GM18526 (cell line): ENCODE data around the gene PCDHA1.

Source experiments
- POLR2A ChIP-seq: IDR thresholded peaks from 3 replicates; pipeline ENCODE4 v1.6.1; 2011; ENCODE audit not compliant: insufficient read length; ENCODE audit errors: extremely low read depth

Gene PCDHA1

DNA sequence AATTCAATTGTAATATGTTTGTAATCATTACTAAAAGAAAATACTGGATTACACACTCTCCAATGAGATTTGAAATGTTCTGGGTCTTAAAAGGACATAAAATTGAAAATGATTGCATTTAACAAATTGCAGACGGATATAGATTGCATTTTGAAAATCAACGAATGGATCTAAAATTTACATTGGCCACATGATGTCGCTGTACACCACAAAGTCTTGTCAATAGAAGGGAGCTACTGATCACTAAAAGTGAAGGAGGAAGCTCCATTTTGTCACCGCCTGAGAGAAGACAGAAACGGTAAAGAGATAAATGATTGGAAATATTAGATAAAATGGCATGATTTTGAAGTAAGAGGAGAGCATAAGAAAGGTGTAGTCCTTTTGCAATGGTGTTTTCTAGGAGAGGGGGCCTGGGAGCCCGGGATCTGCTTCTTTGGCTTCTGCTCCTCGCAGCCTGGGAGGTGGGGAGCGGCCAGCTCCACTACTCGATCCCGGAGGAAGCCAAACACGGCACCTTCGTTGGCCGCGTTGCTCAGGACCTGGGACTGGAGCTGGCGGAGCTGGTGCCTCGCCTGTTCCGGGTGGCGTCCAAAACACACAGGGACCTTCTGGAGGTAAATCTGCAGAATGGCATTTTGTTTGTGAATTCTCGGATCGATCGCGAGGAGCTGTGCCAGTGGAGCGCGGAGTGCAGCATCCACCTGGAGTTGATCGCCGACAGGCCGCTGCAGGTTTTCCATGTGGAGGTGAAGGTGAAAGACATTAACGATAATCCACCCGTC is at the start of gene PCDHA1:
PCDHA1 (plus strand) TSS at position 236 of the 782 bp plus-strand sequence.
- no peak for TF ChIP-seq POLR2A

DNA sequence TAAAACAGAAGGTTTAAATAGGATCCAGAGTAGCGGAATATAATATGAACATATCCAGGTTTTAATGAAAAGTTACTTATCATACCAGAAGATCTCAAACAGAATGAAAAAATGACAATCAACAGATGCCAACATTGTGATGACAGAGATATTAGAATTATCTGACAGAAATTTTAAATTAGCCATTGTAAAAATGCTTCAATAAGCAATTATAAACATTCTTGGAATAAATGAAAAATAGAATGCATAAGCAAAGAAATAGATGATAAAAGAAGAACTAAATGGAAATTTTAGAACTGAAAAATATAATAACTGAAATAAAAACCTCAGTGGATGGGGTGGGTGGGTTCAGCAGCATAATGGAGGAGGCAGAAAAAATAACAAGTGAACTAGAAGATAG is 48.5 kb upstream of the PCDHA1 start:
- no peak for TF ChIP-seq POLR2A

DNA sequence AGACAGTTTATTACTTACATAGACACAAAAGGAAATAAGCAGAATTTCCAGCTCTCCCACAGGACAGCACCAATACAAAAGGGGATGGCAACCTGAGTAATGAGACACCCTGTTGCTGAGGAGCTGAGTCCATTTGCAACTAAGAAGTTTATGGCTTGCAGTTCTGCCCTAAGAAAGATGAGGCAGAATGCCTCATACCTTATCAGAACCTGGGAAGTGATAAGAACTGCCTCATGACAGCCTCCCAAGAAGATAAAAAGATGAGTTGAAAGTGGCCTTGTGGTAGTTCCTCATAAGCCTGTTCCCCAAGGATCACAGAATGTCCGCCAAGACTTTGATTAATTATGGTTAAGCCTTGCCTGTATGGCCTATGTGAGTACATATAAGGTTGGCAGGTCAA is 44.0 kb upstream of the PCDHA1 start:
- TF ChIP-seq POLR2A, result no peak

DNA sequence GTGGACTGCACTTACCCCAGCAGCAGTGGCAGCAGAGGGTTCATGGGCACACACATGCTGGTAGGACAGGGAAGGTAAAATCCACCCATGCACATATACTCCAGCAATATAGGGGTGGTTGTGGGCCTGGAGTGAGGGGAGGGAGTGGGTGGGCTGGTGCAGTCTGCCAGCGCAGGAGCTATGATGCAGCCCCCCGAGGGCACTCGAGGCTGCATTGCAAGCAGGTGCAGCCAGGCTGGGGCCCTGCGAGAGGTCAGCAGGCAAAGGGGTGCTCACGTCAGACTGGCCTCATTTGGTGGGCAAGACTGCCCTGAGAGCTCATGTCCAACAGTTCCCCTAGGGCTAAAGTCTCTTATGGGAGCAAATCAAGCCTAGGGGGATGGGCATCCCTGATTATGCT is 32.4 kb upstream of the PCDHA1 start:
- TF ChIP-seq POLR2A, result no peak

DNA sequence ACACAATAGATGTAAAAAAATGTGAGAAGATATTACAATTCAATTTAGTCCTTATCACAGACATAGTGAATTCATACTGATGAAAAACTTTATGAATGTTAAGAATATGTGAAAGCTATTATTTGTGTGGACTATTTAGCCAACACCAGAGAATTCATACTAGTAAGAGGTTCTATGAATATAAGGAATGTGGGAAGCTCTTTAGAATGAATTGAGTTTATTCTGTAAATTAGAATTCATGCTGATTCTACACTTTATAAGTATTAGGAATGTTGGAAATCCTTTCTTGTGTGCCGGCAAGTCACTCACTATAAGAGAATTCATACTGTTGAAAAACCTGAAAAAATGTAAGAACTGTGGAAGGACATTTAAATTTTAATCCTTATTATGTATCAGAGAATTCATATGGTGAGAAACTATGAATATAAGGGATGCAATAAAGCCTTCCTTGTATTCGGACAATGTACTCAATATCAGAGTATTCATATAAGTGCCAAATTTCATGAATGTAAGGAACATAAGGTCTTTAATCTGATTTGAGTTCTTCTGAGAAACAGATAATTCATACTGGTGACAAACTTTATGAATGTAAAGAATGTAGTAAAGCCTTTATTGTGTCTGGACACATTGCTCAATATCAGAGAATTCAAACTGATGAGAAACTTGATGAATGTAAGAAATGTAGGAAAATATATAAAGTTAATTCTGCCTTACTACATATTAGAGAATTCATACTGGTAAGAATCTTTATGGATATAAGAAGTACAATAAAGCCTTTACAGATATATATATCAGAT is 21.6 kb upstream of the PCDHA1 start:
- no peak for TF ChIP-seq POLR2A

DNA sequence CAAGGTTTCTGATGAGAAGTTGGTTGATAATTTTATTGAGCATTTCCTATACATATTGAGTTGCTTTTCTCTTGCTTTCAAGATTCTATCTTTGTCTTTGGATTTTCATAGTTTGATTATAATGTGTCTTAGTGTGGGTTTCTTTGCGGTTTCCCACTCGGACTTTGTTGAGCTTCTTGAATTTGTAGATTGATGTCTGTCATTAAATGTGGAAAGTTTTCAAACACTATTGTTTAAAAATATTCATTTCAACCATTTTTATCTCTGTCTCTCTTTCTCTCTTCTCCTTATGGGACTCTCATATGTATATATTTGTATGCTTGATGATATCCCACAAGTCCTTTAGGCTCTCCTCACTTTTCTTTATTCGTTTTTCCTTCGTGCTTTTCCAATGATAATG is 18.5 kb upstream of the PCDHA1 start:
- TF ChIP-seq POLR2A, result no peak

DNA sequence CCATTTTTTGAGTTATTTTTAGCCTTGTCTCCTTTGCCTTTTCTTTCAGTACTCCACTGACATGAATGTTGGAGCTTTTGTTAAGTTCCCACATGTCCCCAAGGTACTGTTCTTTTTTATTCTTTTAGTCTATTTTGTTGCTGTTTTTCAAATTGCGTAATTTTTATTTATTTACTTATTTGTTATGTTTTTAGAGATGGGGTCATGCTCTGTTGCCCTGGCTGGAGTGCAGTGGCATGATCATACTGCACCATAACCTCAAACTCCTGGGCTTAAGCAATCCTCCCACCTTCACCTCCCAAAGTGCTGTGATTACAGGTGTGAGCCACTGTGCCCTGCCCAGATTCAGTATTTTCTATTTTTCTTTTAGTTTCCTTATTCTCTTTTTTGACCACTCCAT is 5.4 kb upstream of the PCDHA1 start:
- TF ChIP-seq POLR2A, result no peak

DNA sequence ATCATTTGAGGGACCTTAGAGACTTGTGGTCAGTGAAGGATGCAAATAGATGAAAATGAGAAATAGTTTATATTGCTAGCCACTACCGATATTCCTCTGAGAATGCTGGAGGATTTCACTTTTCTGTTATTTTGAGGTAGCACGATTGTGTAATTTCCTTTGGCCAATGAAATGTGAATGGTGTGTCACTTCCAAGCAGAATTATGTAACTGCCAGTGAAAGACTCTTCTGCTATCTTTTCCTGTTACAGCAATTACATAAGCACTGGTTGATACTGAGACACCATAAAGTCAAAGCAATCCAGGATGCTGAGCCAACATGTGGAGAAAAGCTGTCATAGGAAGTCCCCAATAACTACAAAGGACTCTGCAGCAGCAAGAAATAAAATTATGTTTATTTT is 5.1 kb downstream of the PCDHA1 start:
- no peak for TF ChIP-seq POLR2A

DNA sequence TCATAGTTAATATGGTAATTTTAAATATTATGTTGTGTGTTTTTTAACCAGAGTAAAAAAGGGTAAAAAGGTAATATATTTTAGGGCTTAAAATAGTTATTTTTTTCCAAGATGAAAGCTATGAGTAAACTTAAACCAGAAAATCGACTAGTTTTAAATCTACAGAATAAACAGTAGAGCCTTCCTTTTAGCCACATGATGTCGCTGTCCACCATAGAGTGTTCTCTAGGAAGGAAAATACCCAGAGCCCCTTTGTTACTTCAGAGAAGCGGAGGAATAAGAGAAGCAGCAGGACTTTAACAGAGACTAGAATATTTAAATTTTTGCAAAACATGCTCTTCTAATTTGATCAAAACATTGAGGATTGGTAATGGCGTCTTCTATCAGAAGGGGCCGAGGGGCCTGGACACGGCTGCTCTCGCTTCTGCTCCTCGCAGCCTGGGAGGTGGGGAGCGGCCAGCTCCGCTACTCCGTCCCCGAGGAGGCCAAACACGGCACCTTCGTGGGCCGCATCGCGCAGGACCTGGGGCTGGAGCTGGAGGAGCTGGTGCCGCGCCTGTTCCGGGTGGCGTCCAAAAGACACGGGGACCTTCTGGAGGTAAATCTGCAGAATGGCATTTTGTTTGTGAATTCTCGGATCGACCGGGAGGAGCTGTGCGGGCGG is 8.8 kb downstream of the PCDHA1 start, which contains the start of gene PCDHA2:
PCDHA2 (plus strand) TSS at position 258 of the 664 bp plus-strand sequence.
- no peak for TF ChIP-seq POLR2A

DNA sequence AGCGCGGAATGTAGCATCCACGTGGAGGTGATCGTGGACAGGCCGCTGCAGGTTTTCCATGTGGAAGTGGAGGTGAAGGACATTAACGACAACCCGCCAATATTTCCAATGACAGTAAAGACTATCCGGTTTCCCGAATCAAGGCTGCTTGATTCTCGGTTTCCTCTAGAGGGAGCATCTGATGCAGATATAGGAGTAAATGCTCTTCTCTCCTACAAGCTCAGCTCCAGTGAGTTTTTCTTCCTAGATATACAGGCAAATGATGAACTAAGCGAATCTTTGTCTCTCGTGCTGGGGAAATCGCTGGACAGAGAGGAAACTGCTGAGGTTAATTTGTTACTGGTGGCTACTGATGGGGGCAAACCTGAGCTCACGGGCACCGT is 9.3 kb downstream of the PCDHA1 start:
- TF ChIP-seq POLR2A, result no peak

DNA sequence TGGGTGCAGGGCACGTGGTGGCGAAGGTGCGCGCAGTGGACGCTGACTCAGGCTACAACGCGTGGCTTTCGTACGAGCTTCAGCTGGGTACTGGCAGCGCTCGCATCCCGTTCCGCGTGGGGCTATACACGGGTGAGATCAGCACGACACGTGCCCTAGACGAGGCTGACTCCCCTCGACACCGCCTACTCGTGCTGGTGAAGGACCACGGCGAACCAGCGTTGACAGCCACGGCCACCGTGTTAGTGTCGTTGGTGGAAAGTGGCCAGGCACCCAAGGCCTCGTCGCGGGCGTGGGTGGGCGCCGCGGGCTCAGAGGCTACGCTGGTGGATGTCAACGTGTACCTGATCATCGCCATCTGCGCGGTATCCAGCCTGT is 10.8 kb downstream of the PCDHA1 start:
- TF ChIP-seq POLR2A, result no peak

DNA sequence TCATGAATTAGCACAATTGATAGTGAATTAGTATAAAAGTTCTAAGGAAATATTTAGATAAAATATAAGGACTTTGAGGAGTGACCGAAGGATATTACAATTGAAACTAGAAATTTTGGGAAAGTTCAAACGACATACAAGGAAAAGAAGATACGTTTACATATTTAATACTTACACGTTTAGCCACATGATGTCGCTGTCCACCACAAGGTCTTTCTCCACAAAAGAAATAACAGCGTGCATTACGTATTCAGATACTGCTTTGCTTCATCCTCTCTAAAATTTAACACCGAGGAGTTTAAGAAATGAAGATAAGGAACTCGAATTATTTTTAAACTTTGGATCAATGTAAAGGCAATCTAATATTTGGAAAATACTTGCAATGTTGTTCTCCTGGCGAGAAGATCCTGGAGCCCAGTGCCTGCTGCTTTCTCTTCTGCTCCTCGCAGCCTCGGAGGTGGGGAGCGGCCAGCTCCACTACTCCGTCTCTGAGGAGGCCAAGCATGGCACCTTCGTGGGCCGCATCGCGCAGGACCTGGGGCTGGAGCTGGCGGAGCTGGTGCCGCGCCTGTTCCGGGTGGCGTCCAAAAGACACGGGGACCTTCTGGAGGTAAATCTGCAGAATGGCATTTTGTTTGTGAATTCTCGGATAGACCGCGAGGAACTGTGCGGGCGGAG is 15.0 kb downstream of the PCDHA1 start, which contains the start of gene PCDHA3:
PCDHA3 (plus strand) TSS at position 242 of the 678 bp plus-strand sequence.
- TF ChIP-seq POLR2A, result no peak

DNA sequence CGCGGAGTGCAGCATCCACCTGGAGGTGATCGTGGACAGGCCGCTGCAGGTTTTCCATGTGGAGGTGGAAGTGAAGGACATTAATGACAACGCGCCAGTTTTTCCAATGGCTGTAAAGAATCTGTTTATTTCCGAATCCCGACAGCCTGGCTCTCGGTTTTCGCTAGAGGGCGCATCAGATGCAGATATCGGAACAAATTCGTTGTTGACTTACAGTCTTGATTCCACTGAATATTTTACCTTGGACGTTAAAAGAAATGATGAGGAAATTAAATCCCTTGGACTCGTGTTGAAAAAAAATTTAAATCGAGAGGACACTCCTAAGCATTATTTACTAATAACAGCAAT is 15.5 kb downstream of the PCDHA1 start:
- no peak for TF ChIP-seq POLR2A

DNA sequence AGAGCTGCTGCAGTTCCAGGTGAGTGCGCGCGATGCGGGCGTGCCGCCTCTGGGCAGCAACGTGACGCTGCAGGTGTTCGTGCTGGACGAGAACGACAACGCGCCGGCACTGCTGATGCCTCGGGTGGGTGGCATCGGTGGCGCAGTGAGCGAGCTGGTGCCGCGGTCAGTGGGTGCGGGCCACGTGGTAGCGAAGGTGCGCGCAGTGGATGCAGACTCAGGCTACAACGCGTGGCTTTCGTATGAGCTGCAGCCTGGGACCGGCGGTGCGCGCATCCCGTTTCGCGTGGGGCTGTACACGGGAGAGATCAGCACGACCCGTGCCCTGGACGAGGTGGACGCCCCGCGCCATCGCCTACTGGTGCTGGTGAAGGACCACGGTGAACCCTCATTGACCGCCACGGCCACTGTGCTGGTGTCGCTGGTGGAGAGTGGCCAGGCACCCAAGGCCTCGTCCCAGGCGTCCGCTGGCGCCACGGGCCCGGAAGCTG is 16.9 kb downstream of the PCDHA1 start:
- no peak for TF ChIP-seq POLR2A
